Vagina (tissue), 2 donors: ENCODE measurements around the gene ARHGEF5.

Experiments used
- POLR2A ChIP-seq, 2 donors: fragments of 450-650 bp; IDR thresholded peaks; one replicate each; pipeline ENCODE4 v1.6.1; 2017; ENCODE audit warnings: antibody characterized with exemption in 2 of 2, mild to moderate bottlenecking in 2 of 2, moderate library complexity in 2 of 2
- POLR2AphosphoS5 ChIP-seq, 2 donors: sonication (generic); formaldehyde crosslinking; IDR thresholded peaks; one replicate each; pipeline ENCODE4 v1.9.0; 2017; ENCODE audit warnings: antibody characterized with exemption in 2 of 2, mild to moderate bottlenecking in 2 of 2, low read depth in 1 of 2; ENCODE audit not compliant: insufficient read depth in 1 of 2
- TF ChIP-seq, protein P1 (sequence below), 3 experiments: fragments of 450-650 bp in 2 of 3; fragments of 200-600 bp in 1 of 3; sonication (generic) in 1 of 3; IDR thresholded peaks; one replicate each; pipeline ENCODE4 v1.5.1; 2017 to 2019; ENCODE audit warnings: antibody characterized with exemption in 3 of 3, mild to moderate bottlenecking in 2 of 3, moderate library complexity in 2 of 3

- TF ChIP-seq, protein P1, sequence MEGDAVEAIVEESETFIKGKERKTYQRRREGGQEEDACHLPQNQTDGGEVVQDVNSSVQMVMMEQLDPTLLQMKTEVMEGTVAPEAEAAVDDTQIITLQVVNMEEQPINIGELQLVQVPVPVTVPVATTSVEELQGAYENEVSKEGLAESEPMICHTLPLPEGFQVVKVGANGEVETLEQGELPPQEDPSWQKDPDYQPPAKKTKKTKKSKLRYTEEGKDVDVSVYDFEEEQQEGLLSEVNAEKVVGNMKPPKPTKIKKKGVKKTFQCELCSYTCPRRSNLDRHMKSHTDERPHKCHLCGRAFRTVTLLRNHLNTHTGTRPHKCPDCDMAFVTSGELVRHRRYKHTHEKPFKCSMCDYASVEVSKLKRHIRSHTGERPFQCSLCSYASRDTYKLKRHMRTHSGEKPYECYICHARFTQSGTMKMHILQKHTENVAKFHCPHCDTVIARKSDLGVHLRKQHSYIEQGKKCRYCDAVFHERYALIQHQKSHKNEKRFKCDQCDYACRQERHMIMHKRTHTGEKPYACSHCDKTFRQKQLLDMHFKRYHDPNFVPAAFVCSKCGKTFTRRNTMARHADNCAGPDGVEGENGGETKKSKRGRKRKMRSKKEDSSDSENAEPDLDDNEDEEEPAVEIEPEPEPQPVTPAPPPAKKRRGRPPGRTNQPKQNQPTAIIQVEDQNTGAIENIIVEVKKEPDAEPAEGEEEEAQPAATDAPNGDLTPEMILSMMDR (IDR thresholded peaks at IDR 0.05) = no peak
- TF ChIP-seq POLR2AphosphoS5 (IDR thresholded peaks at IDR 0.05; ENCODE audit: insufficient read depth in 1 of 2, low read depth in 1 of 2) (no peak), POLR2A (IDR thresholded peaks at IDR 0.05) (no peak)
Measured at GRCh38 chr7:144407266-144407931, 52.2 kb downstream of the ARHGEF5 start.
